Left ventricle myocardium inferior (tissue), 1 donor: Measurements from ENCODE around the gene NDUFB10. TPM values are rescaled to one million over a fixed set of nuclear protein-coding genes. Genes with fewer than 3 reads are reported as not detected.

ENCODE experiments used
- DNase-seq: peaks from one replicate; pipeline ENCODE4 v3.0.0-alpha.2; 2020
- H3K27ac ChIP-seq: fragments of 200-600 bp; replicated peaks from 2 replicates; pipeline ENCODE4 v1.8.0; 2021
- H3K27me3 ChIP-seq: fragments of 200-600 bp; 2 replicates; pipeline ENCODE4 v1.8.0; 2021; ENCODE audit warnings: low read depth
- H3K36me3 ChIP-seq: fragments of 200-600 bp; 2 replicates; pipeline ENCODE4 v1.8.0; 2021
- H3K4me1 ChIP-seq: fragments of 200-600 bp; 2 replicates; pipeline ENCODE4 v1.8.0; 2021
- H3K4me3 ChIP-seq: fragments of 200-600 bp; 2 replicates; pipeline ENCODE4 v1.8.0; 2021; ENCODE audit warnings: mild to moderate bottlenecking, moderate library complexity
- H3K9me3 ChIP-seq: fragments of 200-600 bp; replicated peaks from 2 replicates; pipeline ENCODE4 v1.8.0; 2021
- CTCF ChIP-seq: fragments of 200-600 bp; IDR thresholded peaks from 2 replicates; pipeline ENCODE4 v1.8.0; 2021; ENCODE audit warnings: antibody characterized with exemption, mild to moderate bottlenecking, borderline replicate concordance
- intact Hi-C: fragments of 100-400 bp; cut with micrococcal nuclease; formaldehyde crosslinking; loops from one replicate; pipeline ENCODE4 v1.11.0; 2022
- total RNA-seq: library from RNA; stranded (reverse); fragmentation: NEBNext Ultra II Directional; extraction: Animal tissue kit (Norgen Biotek cat#: 25700); gene quantifications from one replicate; pipeline ENCODE4 v1.2.1, GENCODE V29; 2021
- donor health status: DM: no; HTN: yes; CAD: no; lungs with severe emphysema.

NDUFB10 gene
- total RNA-seq, 1 donor from 2014 or later, result 601 TPM

- no peak for TF ChIP-seq CTCF
- Histone ChIP-seq H3K36me3 (peaks cover 54% of the 10 kb centered on the region), H3K9me3 (no peaks in the 10 kb centered on the region), H3K27ac (no peak overlapping the region), H3K4me1 (peaks cover 42% of the 10 kb centered on the region), H3K27me3 (peaks cover 49% of the 10 kb centered on the region), H3K4me3 (no peak overlapping the region)
- no peak for DNase-seq
- intact Hi-C loops, result no loop called here
Observed at GRCh38 chr16:1974157-1975070, 15.1 kb downstream of the NDUFB10 start.

GRCh38 chr16:1975432-1976215, 16.3 kb downstream of the NDUFB10 start:
- no peak overlapping the region for H3K4me3 ChIP-seq
- H3K27me3 ChIP-seq, result peaks cover 61% of the 10 kb centered on the region
- no peaks in the 10 kb centered on the region for H3K9me3 ChIP-seq
- DNase-seq, result no peak
- intact Hi-C loops, result no loop called here
- TF ChIP-seq CTCF, result no peak
- peaks cover 54% of the 10 kb centered on the region for H3K36me3 ChIP-seq
- no peak overlapping the region for H3K27ac ChIP-seq
- H3K4me1 ChIP-seq, result peaks cover 51% of the 10 kb centered on the region

- intact Hi-C loops, result no loop called here
- Histone ChIP-seq H3K36me3 (peaks cover 54% of the 10 kb centered on the region), H3K27me3 (peaks cover 66% of the 10 kb centered on the region), H3K9me3 (no peaks in the 10 kb centered on the region), H3K27ac (no peak overlapping the region), H3K4me3 (no peak overlapping the region), H3K4me1 (peaks cover 48% of the 10 kb centered on the region)
- TF ChIP-seq CTCF, result no peak
- no peak for DNase-seq
Observed at GRCh38 chr16:1976216-1976520, 16.8 kb downstream of the NDUFB10 start.

GRCh38 chr16:1976951-1977874, 17.9 kb downstream of the NDUFB10 start:
- no peak for TF ChIP-seq CTCF
- H3K27ac ChIP-seq, result no peak overlapping the region
- peaks cover 54% of the 10 kb centered on the region for H3K36me3 ChIP-seq
- H3K27me3 ChIP-seq, result peaks cover 77% of the 10 kb centered on the region
- intact Hi-C loops, result no loop called here
- peaks cover 39% of the 10 kb centered on the region for H3K4me1 ChIP-seq
- H3K4me3 ChIP-seq, result no peak overlapping the region
- DNase-seq, result no peak
- no peaks in the 10 kb centered on the region for H3K9me3 ChIP-seq

GRCh38 chr16:1977875-1978268, 18.5 kb downstream of the NDUFB10 start:
- H3K27ac ChIP-seq, result no peak overlapping the region
- H3K9me3 ChIP-seq, result no peaks in the 10 kb centered on the region
- H3K4me1 ChIP-seq, result peaks cover 33% of the 10 kb centered on the region
- intact Hi-C loops, result no loop called here
- TF ChIP-seq CTCF, result no peak
- no peak overlapping the region for H3K4me3 ChIP-seq
- H3K36me3 ChIP-seq, result peaks cover 54% of the 10 kb centered on the region
- no peak for DNase-seq
- H3K27me3 ChIP-seq, result peaks cover 83% of the 10 kb centered on the region
